Central memory CD4-positive, alpha-beta T cell (primary cell): Measurements from ENCODE around the gene DENND2A.
"Not testable (repeated sequence)": the region's sequence is repeated elsewhere in the genome, so short reads cannot be mapped to it uniquely, and the experiment has no call there.

Experiments used
- DNase-seq: peaks from one replicate; pipeline ENCODE4 v3.0.0; 2022

The DENND2A gene

DNA sequence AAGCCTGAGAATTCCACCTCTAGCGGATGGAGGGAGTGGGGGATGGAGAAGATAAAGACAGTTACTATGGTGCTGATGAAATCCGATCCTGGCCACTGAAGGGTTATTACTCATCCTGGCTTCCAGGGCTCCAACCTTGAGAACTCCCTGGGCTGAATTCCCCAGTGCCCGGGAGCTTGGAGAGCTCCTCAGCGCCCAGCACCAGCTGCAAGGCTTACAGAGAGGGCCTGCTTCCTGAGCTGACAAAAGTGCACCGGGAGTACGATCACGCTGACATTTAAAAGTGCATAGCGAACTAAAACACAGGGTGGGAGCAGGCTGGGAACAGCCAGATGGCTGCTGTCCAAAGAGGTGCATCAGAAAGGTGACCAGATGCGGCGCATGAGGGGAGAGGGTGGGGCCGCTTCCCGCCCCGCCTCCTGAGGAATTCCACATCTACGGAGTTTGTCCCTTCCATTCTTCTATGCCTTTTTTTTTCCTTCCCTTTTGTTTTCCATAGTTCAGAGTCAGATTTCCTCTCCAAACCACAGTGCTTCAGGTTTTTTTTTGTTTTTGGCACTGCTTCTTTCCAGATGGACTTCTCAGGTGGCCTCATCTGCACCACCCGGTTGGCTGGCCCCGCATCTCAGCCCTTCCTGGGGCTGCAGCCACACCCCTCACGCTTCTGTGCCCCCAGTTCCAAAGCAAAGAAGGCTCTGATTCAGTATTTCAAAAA is 98.9 kb downstream of the DENND2A start:
- DNase-seq, result no peak

GRCh38 chr7:140541176-140541512 is 99.5 kb downstream of the DENND2A start:
- DNase-seq, result no peak

DNA sequence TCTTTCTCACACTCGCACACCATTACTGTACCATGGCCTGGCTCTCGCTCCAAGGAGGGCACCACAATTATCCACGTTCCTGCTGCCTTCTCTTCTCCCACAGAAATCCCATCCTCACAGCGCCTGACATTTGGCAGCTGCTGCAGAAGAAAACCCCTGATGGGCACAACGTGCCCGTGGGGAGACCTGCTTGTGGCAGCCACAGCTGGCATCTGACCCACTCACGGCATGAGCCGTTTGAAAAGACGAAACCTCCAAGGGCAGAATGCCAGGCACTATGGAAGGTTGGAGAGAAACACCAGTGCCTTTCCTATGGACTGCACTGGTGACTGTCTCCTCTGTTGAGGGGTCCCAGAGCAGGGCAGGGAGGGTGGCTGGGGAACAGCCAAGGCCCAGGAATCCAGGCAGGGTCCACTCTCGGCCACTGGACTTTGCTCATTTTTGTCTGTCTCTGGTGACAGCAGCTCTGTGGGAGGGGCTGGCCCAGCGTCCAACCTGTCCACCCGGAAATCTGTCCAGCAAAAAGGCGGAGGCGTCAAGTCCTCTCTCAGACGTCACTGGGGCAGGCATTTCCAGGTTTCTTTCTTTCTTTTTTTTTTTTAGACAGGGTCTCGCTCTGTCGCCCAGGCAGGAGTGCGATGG is 100.4 kb downstream of the DENND2A start:
- DNase-seq, result no peak

DNA sequence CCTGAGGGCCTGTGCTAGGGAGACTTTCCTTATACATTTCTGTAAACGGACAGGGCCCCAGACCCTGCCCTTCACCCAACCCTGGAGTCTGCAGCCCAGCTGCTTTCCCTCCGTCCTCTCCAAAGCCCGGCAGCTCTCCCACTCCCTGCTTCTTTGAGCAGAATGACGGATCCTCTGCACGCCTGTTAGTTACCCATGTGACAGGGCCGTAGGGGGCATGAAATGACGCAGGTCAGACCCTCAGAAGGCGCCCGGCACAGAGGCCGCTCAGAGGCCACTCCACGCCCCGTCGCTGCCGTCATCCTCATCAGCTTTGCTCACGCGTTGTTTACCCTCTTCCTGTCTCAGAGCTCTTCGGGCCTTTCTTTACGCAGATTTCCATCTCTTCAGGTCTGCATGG is 101.2 kb downstream of the DENND2A start:
- no peak for DNase-seq

- DNase-seq, result no peak
These were observed 102.7 kb downstream of the DENND2A start for GRCh38 chr7:140537750-140538482.

GRCh38 chr7:140534743-140535142 is 105.9 kb downstream of the DENND2A start:
- no peak for DNase-seq

DNA sequence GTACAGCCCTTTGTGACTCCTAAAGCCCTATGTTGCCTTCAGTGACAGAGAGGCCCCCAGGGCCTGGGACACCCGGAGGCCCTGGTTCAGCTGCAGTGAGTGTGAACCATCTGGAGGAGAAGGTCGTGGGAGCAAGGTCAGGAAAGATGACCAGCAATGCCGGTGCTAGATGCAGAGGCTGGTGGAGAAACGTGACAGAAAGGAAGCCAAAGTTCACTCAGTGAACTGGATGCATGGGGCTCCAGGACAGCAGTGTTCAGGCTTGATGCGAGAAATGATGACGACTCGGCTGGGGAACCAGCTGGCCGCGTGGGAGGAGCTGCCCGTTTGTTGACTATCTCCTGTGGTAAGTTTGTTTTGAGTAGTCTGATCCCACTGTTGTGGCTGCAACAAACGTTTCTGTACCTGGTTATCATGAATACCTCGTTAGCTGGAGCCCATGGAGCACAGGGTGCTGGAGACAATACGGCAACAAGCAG is 107.2 kb downstream of the DENND2A start:
- DNase-seq, result no peak

GRCh38 chr7:140529428-140529827 is 111.2 kb downstream of the DENND2A start:
- DNase-seq, result not testable (repeated sequence)

- no peak for DNase-seq
These were observed 113.6 kb downstream of the DENND2A start for GRCh38 chr7:140526787-140527664.

- DNase-seq, result no peak
These were observed 114.4 kb downstream of the DENND2A start for GRCh38 chr7:140526214-140526613.

DNA sequence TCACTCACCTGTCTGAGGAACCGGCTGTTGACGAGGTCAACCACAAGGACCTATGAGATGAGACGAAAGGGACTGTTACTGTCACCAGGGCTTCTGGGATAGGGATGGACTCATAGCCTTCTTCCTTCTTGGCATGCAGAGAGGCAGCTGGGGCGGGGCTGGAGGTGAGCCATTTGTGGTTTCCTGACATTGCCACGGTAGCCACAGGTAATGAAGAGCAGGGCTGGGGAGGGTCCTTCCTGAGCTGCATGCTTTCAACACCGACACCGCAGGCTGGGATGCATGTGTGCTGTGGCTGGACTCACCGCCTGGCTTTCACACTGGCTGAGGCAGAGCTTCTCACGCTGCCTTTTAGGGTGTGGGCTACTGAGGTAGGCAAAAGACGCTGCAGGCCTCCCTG is 114.9 kb downstream of the DENND2A start:
- DNase-seq, result peak; percentile 42

GRCh38 chr7:140521421-140521820 is 119.2 kb downstream of the DENND2A start:
- no peak for DNase-seq

DNA sequence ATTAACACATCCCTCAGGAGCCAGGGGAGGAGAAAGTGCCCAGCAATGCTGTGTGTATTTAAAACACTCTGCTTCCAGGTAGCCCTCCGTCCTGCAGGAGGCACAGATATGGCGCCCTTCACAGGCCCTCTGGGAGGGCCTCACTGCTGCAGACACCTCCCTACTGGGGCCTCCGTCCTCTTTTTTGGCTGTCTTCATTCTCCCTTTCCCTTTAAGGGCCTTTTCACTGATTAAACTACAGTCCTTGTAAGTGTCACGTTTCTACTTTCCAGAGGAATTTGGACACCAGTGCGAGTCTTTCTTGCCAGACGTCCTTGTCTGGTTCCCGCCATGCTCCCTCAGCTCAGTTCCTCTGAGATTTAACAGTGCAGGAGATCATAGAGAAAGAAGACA is 121.6 kb downstream of the DENND2A start:
- no peak for DNase-seq

- DNase-seq, result no peak
These were observed 122.1 kb downstream of the DENND2A start for GRCh38 chr7:140518370-140519006.

DNA sequence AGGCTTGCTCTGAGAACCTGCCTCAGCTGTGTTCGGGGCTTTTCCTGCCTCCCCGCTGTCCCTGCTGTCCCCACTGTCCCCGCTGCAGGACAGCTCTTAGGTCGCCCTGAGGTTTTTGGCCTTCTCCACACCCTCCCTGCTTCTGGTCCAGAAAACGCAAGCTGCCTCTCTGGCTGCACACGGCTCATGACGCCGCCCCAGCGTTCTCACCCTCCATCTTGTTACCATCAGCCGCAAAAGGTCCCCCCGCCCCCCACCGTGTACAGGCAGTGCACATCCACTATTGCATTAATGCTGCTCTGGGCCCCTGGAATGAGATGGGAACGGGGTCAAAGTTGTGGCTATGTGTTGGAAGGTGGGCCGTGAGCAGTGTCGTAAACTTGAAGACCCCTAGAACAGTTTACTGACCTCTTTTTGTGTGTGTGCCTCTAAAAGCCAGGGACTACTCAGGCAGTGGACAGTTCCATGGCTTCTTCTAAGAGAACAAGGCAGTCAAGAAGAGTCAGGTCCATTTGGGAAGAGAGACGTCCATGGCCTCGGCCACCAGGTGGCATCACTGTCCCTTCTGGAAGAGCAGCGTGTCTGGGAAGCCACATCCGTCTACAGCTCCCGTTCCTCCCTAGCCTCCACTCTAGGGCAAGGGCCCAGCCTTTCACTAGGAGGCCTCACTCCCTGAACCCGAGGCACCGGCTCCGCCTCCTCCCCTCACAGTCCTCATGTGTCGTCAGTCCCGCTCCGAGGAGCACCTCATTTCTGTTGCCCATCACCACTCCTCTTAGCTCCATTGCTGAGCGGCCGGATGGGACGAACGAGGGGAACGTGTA is 122.9 kb downstream of the DENND2A start:
- DNase-seq, result peak; percentile 55

DNA sequence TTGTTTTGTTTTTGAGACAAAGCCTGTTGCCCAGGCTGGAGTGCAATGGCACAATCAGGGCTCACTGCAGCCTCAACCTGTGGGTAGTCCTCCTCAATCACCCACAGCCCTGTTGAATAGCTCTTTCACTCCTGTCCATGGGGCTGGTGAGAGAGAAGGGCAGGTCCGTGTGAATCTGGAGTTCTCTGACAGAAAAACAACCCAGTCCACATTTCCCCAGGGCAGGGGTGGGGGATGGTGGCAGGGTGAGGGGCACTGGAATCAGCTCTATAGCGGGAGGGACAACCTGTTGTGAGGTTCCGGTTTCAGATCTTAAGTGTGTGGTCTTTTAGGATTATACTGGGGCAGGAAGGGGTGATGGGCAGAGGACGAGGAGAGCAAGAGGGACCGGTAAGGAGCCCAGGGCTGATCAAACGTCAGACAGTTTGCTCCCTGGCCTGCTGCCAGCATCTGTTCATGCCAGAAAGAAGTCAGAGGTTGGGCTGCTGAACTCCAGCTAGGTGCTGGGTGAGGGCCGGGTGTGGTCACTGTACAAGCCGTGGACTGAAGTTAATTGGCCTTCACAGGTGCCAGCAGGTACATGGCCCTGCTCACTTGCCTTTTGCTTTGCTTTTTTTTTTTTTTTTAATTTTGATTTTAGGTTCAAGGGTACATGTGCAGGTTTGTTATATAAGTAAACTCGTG is 128.2 kb downstream of the DENND2A start:
- DNase-seq, result no peak

GRCh38 chr7:140509789-140510188 is 130.8 kb downstream of the DENND2A start:
- no peak for DNase-seq

DNA sequence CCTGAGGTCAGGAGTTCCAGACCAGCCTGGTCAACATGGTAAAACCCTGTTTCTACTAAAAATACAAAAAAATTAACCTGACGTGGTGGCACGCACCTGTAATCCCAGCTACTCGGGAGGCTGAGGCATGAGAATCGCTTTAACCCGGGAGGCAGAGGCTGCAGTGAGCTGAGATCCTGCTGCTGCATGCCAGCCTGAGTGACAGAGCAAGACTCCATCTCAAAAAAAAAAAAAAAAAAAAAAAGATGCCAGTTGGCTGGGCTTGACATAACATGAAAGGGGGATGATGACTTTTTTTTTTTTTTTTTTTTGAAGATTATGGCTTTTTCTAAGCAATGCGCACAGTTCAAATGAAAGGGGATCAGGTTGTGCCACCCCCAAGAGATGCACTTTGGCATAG is 133.1 kb downstream of the DENND2A start:
- DNase-seq, result not testable (repeated sequence)

DNA sequence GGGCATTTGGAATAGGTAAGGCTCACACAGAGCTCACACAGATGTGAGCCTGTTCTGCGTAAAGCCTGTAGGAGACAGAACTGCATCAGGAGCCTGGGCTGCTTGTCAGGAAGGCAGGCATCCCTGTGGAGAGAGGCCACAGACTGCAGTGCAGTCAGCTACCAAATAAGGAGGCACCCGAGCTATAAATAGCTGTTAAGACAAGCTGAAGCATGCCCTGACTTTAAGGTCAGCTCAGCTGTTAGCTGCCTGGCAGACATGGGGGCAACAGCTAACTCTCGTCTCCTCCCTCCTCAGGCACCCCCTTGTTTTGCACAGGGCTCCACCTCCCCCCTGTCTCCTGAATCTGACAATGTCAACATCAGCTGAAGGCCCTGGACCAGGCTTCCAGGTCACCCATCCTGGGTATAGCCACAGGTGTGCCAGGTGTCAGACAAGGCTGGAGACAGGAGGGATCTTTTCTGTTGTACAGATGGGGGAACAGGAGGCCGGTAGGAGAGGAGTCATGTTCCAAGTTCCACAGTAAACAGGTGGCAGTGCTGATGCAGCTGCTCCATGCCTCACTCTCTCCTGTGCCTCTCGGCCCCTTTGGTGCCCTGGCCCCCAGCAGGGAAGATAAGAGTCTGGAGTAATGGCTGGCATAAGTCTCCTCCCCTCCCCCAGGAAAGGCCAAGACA is 133.7 kb downstream of the DENND2A start:
- DNase-seq, result no peak

DNA sequence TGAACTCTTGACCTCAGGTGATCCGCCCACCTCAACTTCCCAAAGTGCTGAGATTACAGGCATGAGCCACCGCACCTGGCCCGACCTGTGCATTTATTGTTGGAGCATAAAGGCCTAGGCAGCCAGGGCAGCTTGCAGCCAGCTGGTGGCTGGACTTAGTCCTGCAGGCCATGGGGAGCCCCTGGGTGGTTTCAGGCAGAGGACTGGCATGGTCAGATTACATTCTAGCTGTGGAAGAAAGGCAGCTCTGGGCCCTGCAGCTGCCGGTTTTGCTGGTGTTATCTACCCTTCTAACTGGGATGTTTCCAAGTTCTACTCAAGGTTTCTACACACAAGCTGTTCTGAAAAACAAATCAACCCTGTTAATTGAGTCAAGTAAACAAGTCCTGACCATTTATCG is 138.6 kb downstream of the DENND2A start:
- no peak for DNase-seq
